Activated naive CD8-positive, alpha-beta T cell treated with anti-CD3 and anti-CD28 coated beads, Interleukin-2, amount 50 U/mL, for 24 hours (primary cell): Measurements from ENCODE around the gene TMTC1.

ENCODE experiments used
- ATAC-seq: fragments of 150-1000 bp; cut with Tn5 transposase; one replicate; pipeline ENCODE4 v1.10.0; 2021
- DNase-seq: peaks from one replicate; pipeline ENCODE4 v3.0.0; 2021
- H3K27ac Mint-ChIP-seq: one replicate; pipeline ENCODE4 v1.8.0; 2021; ENCODE audit warnings: mild to moderate bottlenecking, mixed read lengths
- H3K27me3 Mint-ChIP-seq: one replicate; pipeline ENCODE4 v1.8.0; 2021; ENCODE audit warnings: mixed read lengths
- H3K36me3 Mint-ChIP-seq: one replicate; pipeline ENCODE4 v1.8.0; 2021; ENCODE audit warnings: low read depth, mixed read lengths
- H3K4me1 Mint-ChIP-seq: one replicate; pipeline ENCODE4 v1.8.0; 2021; ENCODE audit warnings: mixed read lengths
- H3K4me3 Mint-ChIP-seq: one replicate; pipeline ENCODE4 v1.8.0; 2021; ENCODE audit warnings: mild to moderate bottlenecking, moderate library complexity, mixed read lengths
- H3K9me3 Mint-ChIP-seq: one replicate; pipeline ENCODE4 v1.8.0; 2021; ENCODE audit warnings: mixed read lengths

TMTC1 gene

DNA sequence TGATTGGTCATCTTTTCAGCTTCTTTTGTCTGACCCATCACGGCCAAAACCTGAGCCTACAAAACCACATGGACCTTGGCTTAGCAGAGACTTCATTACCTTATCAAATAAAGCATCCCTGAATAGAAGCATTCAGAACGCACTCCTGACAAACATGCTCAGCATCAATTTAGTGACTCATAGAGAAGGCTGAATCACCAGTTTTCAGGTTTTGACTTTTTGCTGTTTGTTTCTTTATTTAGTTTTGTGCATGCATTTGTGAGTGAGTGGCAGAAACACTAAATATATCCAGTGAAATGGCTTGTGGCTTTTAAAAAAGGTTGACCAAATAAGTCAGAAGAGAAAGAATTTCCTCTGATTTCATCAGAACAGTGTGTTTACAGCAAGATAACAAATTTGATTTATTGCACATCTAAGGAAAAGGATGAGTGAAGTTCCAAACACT lies 267.3 kb downstream of the TMTC1 start:
- ATAC-seq, result no peak
- Mint-ChIP-seq H3K36me3 (no peaks in the 10 kb centered on the region), H3K9me3 (no peaks in the 10 kb centered on the region), H3K4me1 (no peaks in the 10 kb centered on the region), H3K27me3 (peaks cover 14% of the 10 kb centered on the region), H3K27ac (no peak overlapping the region), H3K4me3 (no peak overlapping the region)
- DNase-seq, result no peak

DNA sequence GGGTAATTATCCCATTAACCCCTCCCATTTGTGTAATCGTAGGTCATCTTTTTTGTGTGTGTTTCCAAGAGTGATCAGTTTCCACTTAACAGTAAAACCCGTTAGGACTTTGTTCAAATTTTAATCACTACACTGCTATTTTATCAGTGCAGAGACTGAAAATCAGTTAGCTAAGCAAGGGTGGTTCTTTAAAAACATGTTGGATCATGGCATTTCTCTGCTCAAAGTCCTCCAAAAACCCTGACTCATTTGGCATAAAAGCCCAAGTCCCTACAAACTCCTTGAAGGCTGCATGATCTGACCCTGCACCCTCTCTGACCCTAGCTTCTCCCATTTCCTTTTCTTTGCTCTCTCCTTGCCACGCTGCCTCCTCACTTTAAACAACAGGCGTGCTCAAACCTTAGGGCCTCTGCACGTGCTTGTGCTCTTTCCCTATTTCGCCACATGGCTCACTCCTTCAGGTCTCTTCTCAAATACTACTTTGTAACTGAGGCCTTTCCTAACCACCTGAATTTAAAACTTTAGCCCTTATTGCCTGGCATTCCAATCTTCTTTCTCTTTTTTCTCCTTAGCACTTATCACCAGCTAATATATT lies 273.1 kb downstream of the TMTC1 start:
- ATAC-seq, result no peak
- DNase-seq, result no peak
- Mint-ChIP-seq H3K27me3 (peaks cover 14% of the 10 kb centered on the region), H3K27ac (no peak overlapping the region), H3K9me3 (no peaks in the 10 kb centered on the region), H3K4me3 (no peak overlapping the region), H3K4me1 (no peaks in the 10 kb centered on the region), H3K36me3 (no peaks in the 10 kb centered on the region)

DNA sequence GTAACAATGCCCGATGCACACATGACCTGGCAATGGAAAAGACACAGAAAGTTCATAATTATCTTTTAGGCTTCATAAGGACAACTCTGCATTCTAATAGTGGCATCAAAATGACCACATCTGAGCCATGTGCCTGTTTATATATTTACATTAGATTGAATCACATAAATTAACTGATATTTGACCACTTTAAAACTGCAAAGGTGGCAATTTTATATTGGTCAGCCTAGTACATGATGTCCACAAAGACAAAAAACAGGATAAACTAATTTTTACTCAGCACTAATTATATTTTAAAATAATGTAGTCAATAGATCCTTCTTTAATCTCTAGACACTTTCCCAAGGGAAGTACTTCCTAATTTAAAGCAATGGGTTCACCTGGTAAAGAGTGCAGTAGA lies 274.2 kb downstream of the TMTC1 start:
- DNase-seq (no peak), ATAC-seq (no peak)
- Mint-ChIP-seq H3K27me3 (peaks cover 7% of the 10 kb centered on the region), H3K36me3 (no peaks in the 10 kb centered on the region), H3K4me3 (no peak overlapping the region), H3K4me1 (no peaks in the 10 kb centered on the region), H3K27ac (no peak overlapping the region), H3K9me3 (no peaks in the 10 kb centered on the region)

DNA sequence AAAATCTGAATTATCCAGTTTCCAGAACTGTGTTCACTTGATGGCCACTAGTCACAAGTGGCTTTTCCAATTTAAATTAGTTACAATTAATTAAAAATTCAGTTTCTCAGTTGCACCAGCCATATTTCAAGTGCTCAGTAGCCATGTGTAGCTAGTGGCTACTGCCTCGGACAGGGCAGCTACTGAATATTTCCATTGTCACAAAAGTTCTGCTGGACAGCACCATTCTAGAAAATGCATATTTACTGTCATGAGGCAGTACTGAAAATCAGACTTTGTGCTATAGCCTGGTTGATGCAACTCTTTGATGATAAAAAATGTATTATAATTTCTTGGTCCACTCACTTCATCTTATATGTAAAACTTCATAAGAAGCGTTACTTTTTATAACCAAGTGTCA lies 274.8 kb downstream of the TMTC1 start:
- DNase-seq (no peak), ATAC-seq (no peak)
- no peaks in the 10 kb centered on the region for H3K9me3 Mint-ChIP-seq
- H3K27ac Mint-ChIP-seq, result no peak overlapping the region
- no peak overlapping the region for H3K4me3 Mint-ChIP-seq
- no peaks in the 10 kb centered on the region for H3K36me3 Mint-ChIP-seq
- peaks cover 4% of the 10 kb centered on the region for H3K27me3 Mint-ChIP-seq
- no peaks in the 10 kb centered on the region for H3K4me1 Mint-ChIP-seq

DNA sequence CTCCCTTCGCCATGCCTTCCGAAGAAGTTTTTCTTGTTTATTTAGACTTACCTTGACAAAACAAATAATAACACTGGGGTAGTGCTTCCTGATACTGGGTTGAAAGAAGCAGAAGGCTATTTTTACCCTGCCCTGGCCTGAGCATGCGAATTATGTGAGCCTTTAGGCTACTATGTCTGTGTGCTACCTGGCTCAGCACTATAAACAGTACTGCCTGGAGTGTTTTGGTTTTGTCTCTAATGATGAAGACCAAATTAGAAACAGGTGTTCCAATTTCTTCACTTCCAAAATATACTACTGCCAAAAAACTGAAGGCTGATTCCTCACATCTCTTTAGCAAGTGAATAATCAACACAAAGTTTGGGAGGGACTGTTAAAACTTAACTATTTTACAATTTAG lies 278.6 kb downstream of the TMTC1 start:
- DNase-seq (no peak), ATAC-seq (no peak)
- Mint-ChIP-seq H3K4me1 (no peaks in the 10 kb centered on the region), H3K36me3 (no peaks in the 10 kb centered on the region), H3K9me3 (no peaks in the 10 kb centered on the region), H3K27ac (no peak overlapping the region), H3K4me3 (no peak overlapping the region), H3K27me3 (no peaks in the 10 kb centered on the region)

DNA sequence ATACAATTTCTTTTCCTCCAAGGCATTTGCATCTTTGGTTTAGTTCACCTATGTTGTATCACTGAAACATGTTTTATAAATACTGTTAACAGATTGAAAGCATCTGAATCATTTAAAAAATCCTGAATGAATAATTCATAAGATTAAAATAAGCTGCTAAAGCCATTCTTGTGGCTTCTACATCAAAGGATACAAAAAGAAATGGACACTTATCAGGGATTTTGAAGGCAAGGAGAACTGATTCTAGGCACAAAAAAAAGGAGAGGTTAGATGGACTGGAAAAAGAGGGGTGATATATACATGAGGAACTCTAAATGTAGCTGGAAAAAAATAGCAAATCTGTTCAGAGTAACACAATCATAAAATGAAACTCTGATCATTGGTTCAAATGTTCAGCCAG lies 280.5 kb downstream of the TMTC1 start:
- H3K36me3 Mint-ChIP-seq, result no peaks in the 10 kb centered on the region
- ATAC-seq (no peak), DNase-seq (no peak)
- H3K9me3 Mint-ChIP-seq, result no peaks in the 10 kb centered on the region
- no peaks in the 10 kb centered on the region for H3K4me1 Mint-ChIP-seq
- H3K4me3 Mint-ChIP-seq, result no peak overlapping the region
- H3K27ac Mint-ChIP-seq, result no peak overlapping the region
- no peaks in the 10 kb centered on the region for H3K27me3 Mint-ChIP-seq

DNA sequence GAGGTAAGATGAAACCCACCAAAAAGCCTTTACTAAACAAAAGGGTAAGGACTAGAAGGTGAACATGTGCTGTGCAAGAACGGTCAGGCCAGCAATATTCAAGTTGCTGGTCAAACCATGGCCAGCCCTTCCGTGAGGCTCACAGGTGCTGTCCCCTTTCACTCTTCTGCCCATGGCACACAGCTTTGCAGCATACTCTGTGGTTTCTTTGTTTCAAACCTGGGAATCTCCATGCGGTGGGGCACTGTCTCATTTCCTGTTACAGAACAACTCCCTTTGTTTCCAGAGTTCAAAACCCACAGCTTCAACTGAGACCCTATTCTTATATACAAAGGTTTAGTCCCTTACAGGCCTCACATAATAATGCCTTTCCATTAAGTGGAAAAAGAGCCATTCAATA lies 284.5 kb downstream of the TMTC1 start:
- Mint-ChIP-seq H3K4me1 (no peaks in the 10 kb centered on the region), H3K9me3 (no peaks in the 10 kb centered on the region), H3K27me3 (no peaks in the 10 kb centered on the region), H3K27ac (no peak overlapping the region), H3K36me3 (no peaks in the 10 kb centered on the region), H3K4me3 (no peak overlapping the region)
- ATAC-seq (no peak), DNase-seq (no peak)

DNA sequence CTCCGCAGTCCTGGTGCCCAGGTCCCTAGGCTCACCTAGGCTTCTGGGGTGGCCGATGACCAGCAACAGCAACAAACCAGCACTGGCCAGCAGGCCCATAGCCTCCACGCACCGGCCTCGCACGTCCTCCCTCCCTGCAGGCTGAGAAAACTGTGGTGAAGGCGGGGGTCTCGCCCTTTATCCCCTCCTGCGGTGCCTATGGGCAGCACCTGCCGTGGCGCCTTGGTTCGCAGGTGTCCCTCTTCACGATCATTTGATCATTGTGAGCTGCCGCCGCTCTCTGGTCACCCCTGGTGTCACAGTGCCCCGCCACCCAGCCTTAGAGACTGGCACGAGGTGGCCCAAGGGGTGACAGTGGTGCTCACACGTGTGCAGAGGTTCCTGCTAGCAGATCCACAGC lies 286.2 kb downstream of the TMTC1 start, which contains the start of gene OVCH1:
Gene OVCH1 (minus strand): TSS at position 99 of the 400 bp plus-strand sequence. CDS start 0 bp downstream, at position 99.
- Mint-ChIP-seq H3K27me3 (no peaks in the 10 kb centered on the region), H3K9me3 (no peaks in the 10 kb centered on the region), H3K4me1 (no peaks in the 10 kb centered on the region), H3K4me3 (no peak within 1 kb of the TSS), H3K27ac (no peak within 1 kb of the TSS), H3K36me3 (no peaks in the 10 kb centered on the region)
- ATAC-seq (no peak), DNase-seq (no peak)

DNA sequence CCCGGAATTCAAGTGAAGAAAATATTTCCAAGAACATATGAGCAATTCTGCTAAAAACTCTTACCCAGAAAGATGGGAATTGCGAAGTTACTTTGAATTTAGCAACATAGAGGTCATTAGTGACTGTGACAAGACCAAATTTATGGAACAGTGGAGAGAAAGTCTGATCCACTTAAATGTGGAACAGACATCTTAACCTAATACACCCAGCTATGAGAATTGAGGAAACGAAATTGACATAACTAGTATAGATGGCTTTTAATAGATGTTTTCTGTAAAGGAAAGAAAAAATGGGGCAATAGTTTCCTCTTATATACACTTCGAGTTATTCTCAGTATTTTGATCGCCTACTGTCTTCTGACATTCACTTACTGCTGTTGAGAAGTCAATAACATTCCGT lies 290.9 kb downstream of the TMTC1 start:
- ATAC-seq, result no peak
- Mint-ChIP-seq H3K36me3 (no peaks in the 10 kb centered on the region), H3K27me3 (peaks cover 7% of the 10 kb centered on the region), H3K4me3 (no peak overlapping the region), H3K4me1 (no peaks in the 10 kb centered on the region), H3K9me3 (no peaks in the 10 kb centered on the region), H3K27ac (no peak overlapping the region)
- DNase-seq, result no peak

DNA sequence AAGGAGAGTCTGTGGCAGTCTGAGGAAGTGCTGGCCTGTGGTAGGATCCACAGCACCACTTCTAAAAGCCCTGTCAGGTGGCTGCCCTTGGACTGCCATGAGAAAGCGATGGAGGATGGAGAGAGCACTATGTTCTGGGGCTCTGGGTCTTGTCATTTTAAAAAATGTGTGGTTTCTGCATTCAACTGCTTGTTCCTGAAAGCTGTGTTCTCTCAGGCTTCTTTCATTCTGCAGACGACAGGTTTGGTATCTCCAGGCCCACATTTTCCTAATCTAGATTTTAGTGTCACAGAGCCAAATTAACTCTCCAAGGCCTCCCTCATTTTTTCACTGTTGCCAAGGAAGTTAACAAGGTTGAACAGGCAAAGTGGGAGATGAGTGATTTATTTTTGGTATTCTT lies 296.8 kb downstream of the TMTC1 start:
- Mint-ChIP-seq H3K27me3 (peaks cover 15% of the 10 kb centered on the region), H3K9me3 (no peaks in the 10 kb centered on the region), H3K4me1 (no peaks in the 10 kb centered on the region), H3K4me3 (no peak overlapping the region), H3K27ac (no peak overlapping the region), H3K36me3 (no peaks in the 10 kb centered on the region)
- ATAC-seq (no peak), DNase-seq (no peak)

DNA sequence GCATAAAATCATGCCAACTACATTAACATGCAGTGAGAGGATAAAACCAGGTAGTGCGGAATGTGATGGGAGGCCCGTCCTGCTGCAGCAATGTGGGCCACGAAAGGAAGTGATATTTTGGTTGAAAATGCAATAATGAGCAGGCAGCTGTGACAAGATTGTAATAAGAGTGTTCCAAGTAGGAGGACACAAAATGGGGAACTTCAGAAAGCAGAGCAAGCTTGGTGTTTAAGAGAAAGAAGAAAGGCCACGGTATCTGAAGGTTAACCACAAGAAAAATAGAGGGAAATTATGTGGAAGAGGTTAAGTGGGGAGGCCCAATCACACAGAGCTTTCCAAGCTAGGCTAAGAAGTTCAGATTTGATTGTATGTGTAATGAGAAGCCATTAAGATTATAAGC lies 320.5 kb downstream of the TMTC1 start:
- ATAC-seq, result no peak
- no peak for DNase-seq
- H3K27ac Mint-ChIP-seq, result no peak overlapping the region
- no peaks in the 10 kb centered on the region for H3K27me3 Mint-ChIP-seq
- H3K36me3 Mint-ChIP-seq, result no peaks in the 10 kb centered on the region
- H3K4me1 Mint-ChIP-seq, result no peaks in the 10 kb centered on the region
- no peak overlapping the region for H3K4me3 Mint-ChIP-seq
- H3K9me3 Mint-ChIP-seq, result no peaks in the 10 kb centered on the region

DNA sequence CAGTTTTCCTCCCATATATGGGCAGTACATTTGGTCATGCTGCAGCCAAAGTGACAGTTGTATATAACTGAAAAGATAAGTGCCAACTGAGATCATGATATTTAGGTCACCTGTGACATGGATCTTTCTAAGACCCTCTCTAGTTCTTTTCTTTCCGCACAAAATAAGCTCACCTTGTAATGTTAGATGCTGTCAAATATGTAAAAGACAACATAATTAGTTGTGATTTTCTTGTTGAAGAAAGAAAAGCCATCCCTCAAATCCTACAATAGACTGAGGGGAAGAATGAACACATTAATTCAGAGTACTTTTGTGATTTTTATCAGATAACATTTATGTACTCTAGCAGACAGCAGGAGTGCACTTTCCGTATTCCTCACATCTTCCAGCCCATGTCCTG lies 323.7 kb downstream of the TMTC1 start:
- H3K27ac Mint-ChIP-seq, result no peak overlapping the region
- H3K36me3 Mint-ChIP-seq, result no peaks in the 10 kb centered on the region
- DNase-seq (no peak), ATAC-seq (no peak)
- H3K27me3 Mint-ChIP-seq, result no peaks in the 10 kb centered on the region
- H3K4me3 Mint-ChIP-seq, result no peak overlapping the region
- no peaks in the 10 kb centered on the region for H3K9me3 Mint-ChIP-seq
- H3K4me1 Mint-ChIP-seq, result no peaks in the 10 kb centered on the region

DNA sequence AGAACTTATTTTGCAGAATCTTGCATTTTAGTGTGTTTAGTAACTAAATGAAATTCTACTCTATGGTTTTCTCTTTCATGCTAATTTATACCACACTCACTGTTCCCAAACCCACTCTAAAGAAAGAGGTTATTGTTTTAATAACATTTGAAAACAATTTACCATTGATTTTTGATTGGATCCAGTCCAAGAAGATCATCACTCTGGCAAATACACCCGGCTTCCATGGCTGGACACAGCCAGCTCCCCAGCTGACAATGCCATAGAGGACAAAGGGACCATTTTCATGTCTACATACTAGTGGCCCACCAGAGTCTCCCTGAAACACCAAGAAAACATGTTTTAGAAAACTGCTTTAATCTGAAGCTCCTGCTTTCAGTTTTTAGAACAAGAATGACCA lies 328.7 kb downstream of the TMTC1 start:
- H3K4me1 Mint-ChIP-seq, result no peaks in the 10 kb centered on the region
- no peak for ATAC-seq
- H3K4me3 Mint-ChIP-seq, result no peak overlapping the region

DNA sequence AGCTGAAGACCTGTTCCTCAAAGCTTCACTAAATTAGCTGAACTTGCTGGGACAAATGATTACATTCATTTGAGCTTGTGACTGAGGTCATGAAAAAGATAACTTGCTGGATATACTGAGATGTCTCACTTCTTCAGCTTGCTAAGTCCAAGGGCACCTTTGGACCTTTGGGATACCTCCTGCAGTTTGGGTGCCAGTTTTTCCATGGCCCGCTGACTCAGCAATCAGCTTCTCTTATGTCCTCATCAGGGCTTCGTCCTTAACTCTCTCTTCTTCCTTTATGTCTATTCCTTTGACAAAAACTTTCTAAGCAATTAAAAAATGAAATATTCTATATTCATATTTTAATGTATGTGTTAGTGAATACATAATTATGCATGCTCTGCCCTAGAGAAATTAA lies 331.9 kb downstream of the TMTC1 start:
- DNase-seq (no peak), ATAC-seq (no peak)
- Mint-ChIP-seq H3K36me3 (no peaks in the 10 kb centered on the region), H3K4me1 (no peaks in the 10 kb centered on the region), H3K9me3 (no peaks in the 10 kb centered on the region), H3K27me3 (peaks cover 14% of the 10 kb centered on the region), H3K27ac (no peak overlapping the region), H3K4me3 (no peak overlapping the region)

More for the DNA sequence above, 328.7 kb downstream of the TMTC1 start:
- Mint-ChIP-seq H3K9me3 (no peaks in the 10 kb centered on the region), H3K27ac (no peak overlapping the region), H3K27me3 (peaks cover 10% of the 10 kb centered on the region), H3K36me3 (no peaks in the 10 kb centered on the region)
- DNase-seq, result no peak
